ENCODE data around the gene PLA2G7. TPM values are rescaled to one million over a fixed set of nuclear protein-coding genes. Genes with fewer than 3 reads are reported as not detected.

The PLA2G7 gene
- not detected for polyA plus RNA-seq (2012; ENCODE audit: insufficient read length, low read depth)

DNA sequence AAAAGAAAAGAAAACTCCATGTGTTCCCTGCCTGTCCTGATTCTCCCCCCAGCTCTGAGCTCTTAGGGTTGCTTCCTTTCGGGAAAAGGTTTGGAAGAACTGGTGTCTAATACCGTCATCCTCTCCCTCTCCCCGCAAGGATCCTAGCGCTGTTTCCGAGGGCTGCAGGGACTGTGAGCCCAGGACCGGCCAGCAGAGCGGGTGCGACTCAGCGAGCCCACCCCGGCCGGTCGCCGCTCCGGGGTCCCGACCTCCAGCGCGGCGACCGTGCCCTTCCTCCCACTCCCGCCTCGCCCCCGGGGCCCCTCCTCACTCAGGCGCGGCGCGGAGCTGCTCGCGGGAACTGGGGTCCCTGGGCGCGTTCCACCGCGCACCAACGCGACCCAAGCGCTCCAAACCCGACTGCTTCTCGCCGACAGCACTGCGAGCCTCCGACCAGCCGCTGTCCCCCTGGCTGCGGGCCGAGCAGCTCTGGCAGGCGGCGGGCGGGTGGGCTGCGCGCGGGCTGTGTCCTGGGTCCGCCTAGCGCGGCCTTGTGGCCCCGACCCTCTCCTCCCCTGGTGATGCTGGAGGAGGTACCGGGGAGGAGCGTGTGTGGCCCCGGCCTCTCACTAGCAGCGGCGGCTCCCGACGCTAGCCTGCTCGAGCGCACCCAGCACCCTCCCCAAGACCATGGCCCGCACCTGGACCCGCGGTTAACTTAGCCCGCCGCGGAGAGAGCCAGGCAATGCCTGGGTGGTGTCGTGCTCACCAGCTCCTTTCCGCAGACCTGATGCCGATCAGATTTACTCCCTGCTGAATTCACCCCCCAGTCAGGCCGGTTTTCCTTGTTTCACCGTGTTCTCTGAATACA is at the start of gene PLA2G7:
Gene PLA2G7, minus strand, starts transcription at position 509 of the 853 bp plus-strand sequence. CDS start 12,484 bp downstream, outside the sequence.
- TF ChIP-seq, protein P1, sequence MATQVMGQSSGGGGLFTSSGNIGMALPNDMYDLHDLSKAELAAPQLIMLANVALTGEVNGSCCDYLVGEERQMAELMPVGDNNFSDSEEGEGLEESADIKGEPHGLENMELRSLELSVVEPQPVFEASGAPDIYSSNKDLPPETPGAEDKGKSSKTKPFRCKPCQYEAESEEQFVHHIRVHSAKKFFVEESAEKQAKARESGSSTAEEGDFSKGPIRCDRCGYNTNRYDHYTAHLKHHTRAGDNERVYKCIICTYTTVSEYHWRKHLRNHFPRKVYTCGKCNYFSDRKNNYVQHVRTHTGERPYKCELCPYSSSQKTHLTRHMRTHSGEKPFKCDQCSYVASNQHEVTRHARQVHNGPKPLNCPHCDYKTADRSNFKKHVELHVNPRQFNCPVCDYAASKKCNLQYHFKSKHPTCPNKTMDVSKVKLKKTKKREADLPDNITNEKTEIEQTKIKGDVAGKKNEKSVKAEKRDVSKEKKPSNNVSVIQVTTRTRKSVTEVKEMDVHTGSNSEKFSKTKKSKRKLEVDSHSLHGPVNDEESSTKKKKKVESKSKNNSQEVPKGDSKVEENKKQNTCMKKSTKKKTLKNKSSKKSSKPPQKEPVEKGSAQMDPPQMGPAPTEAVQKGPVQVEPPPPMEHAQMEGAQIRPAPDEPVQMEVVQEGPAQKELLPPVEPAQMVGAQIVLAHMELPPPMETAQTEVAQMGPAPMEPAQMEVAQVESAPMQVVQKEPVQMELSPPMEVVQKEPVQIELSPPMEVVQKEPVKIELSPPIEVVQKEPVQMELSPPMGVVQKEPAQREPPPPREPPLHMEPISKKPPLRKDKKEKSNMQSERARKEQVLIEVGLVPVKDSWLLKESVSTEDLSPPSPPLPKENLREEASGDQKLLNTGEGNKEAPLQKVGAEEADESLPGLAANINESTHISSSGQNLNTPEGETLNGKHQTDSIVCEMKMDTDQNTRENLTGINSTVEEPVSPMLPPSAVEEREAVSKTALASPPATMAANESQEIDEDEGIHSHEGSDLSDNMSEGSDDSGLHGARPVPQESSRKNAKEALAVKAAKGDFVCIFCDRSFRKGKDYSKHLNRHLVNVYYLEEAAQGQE (IDR thresholded peaks at IDR 0.05; ENCODE audit: insufficient read depth in 1 of 2, low read depth in 2 of 2, low read length in 2 of 2), result no peak
- TF ChIP-seq FOXP2 (optimal IDR thresholded peaks at IDR 0.05; ENCODE audit: borderline replicate concordance, extremely low read depth, extremely low read length, insufficient read depth) (no peak), SIN3A (IDR thresholded peaks at IDR 0.05; ENCODE audit: borderline replicate concordance, insufficient read depth, low read length) (no peak), TAF1 (IDR thresholded peaks at IDR 0.05; ENCODE audit: borderline replicate concordance, insufficient read depth, low read length) (no peak)

DNA sequence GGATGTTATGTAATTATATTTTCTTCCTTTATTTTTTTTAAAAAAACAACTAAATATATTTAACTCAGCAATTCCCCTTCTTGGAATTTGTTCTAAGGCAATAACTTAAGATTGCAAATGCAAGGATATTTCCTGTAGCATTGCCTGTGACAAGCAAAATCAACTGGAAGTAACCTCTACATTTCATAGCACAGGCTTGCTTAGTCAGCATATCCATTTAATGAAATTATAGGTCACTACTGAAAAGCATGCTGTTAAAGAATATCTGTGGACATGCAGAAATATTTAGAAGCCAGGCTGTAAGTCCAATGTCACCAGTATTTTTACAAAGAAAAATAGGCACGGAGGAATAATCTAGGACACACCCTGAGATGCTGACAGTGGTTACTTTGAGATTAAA is 49.4 kb upstream of the PLA2G7 start:
- TF ChIP-seq SIN3A (IDR thresholded peaks at IDR 0.05; ENCODE audit: borderline replicate concordance, insufficient read depth, low read length) (no peak), TAF1 (IDR thresholded peaks at IDR 0.05; ENCODE audit: borderline replicate concordance, insufficient read depth, low read length) (no peak), POLR2AphosphoS5 (IDR thresholded peaks at IDR 0.05; ENCODE audit: low read depth, low read length) (no peak), FOXP2 (optimal IDR thresholded peaks at IDR 0.05; ENCODE audit: borderline replicate concordance, extremely low read depth, extremely low read length, insufficient read depth) (no peak)
- TF ChIP-seq, protein P1 (IDR thresholded peaks at IDR 0.05; ENCODE audit: insufficient read depth in 1 of 2, low read depth in 2 of 2, low read length in 2 of 2), result no peak

- TF ChIP-seq SIN3A (IDR thresholded peaks at IDR 0.05; ENCODE audit: borderline replicate concordance, insufficient read depth, low read length), result no peak
- TF ChIP-seq FOXP2 (optimal IDR thresholded peaks at IDR 0.05; ENCODE audit: borderline replicate concordance, extremely low read depth, extremely low read length, insufficient read depth), result no peak
- TF ChIP-seq POLR2AphosphoS5 (IDR thresholded peaks at IDR 0.05; ENCODE audit: low read depth, low read length), result no peak
- TF ChIP-seq, protein P1 (IDR thresholded peaks at IDR 0.05; ENCODE audit: insufficient read depth in 1 of 2, low read depth in 2 of 2, low read length in 2 of 2), result no peak
- TF ChIP-seq TAF1 (IDR thresholded peaks at IDR 0.05; ENCODE audit: borderline replicate concordance, insufficient read depth, low read length), result no peak
Observed at GRCh38 chr6:46781478-46782378, 46.6 kb upstream of the PLA2G7 start.

DNA sequence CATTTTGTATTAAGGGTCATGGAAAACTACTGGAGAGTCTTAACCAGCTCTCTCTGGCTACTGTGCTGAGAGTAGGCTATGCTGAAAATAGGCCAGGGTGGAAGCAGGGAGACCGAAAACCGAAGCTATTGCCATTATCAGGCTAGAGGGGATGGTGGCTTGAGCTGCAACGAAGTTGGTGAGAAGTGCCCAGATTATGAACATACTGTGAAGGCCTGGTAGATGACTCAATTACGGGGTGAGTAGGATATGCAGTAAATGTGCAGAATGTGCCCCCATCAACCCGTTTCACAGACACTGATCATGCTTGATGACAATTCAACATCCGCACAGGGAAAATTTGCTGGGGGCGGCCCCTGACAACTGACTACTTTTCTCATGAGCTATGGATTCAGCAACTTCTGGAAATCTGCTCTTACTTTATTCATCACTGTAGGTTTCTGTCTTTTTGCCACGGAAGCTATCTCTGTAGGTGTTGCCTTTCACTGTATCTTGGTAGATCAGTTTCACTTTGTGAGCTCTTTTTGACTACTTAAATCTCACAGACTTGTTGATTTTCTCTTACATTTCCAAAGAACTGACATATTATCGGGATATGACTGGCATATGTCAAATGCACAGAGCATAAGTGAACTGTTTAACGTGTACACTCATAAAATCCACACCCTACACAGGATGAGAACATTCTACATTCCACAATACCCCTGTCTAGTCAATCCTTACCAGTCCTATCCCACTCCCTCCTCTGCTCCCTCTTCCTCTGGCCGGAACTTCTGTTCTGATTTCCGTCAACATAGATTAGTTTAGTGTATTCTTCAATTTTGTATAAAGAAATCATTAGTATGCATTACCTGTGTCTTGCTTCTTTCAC is 42.5 kb upstream of the PLA2G7 start:
- TF ChIP-seq POLR2AphosphoS5 (IDR thresholded peaks at IDR 0.05; ENCODE audit: low read depth, low read length) (no peak), SIN3A (IDR thresholded peaks at IDR 0.05; ENCODE audit: borderline replicate concordance, insufficient read depth, low read length) (no peak), TAF1 (IDR thresholded peaks at IDR 0.05; ENCODE audit: borderline replicate concordance, insufficient read depth, low read length) (no peak), FOXP2 (optimal IDR thresholded peaks at IDR 0.05; ENCODE audit: borderline replicate concordance, extremely low read depth, extremely low read length, insufficient read depth) (no peak)
- TF ChIP-seq, protein P1 (IDR thresholded peaks at IDR 0.05; ENCODE audit: insufficient read depth in 1 of 2, low read depth in 2 of 2, low read length in 2 of 2), result no peak

Data from PFSK-1 (cell line).